Thyroid gland (tissue), 4 donors: ENCODE results near the gene PLXDC2.

ENCODE experiments used
- POLR2A ChIP-seq, 2 donors: fragments of 450-650 bp; IDR thresholded peaks; one replicate each; pipeline ENCODE4 v1.6.1; 2017; ENCODE audit warnings: antibody characterized with exemption in 2 of 2, mild to moderate bottlenecking in 2 of 2, moderate library complexity in 1 of 2
- TF ChIP-seq, protein P1 (sequence below), 6 experiments: fragments of 200-600 bp in 3 of 6; fragments of 450-650 bp in 3 of 6; sonication (generic) in 3 of 6; IDR thresholded peaks; one replicate each; pipeline ENCODE4 v1.5.1; 2016 to 2019; ENCODE audit warnings: antibody characterized with exemption in 6 of 6, mild to moderate bottlenecking in 2 of 6, inconsistent platforms in 1 of 6, moderate library complexity in 1 of 6

DNA sequence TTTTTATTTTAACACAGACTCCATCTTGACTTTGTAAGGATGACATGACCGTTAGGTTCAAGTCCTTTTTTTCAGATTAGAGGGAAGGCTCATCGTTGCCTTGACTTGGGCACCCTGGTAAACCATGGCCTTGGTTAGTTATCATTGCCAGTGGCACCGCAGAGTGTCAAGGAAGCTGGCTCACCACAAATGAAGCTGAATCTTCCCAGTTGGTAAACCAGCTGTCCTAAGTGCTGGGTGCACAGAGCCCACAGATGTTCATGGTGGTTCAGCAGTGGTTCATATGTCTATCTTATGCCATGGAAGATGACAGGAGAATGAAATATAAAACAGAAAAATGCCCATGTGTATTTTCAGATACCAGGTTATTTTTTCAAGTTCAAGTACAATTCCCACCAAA lies 273.6 kb downstream of the PLXDC2 start:
- TF ChIP-seq, protein P1, sequence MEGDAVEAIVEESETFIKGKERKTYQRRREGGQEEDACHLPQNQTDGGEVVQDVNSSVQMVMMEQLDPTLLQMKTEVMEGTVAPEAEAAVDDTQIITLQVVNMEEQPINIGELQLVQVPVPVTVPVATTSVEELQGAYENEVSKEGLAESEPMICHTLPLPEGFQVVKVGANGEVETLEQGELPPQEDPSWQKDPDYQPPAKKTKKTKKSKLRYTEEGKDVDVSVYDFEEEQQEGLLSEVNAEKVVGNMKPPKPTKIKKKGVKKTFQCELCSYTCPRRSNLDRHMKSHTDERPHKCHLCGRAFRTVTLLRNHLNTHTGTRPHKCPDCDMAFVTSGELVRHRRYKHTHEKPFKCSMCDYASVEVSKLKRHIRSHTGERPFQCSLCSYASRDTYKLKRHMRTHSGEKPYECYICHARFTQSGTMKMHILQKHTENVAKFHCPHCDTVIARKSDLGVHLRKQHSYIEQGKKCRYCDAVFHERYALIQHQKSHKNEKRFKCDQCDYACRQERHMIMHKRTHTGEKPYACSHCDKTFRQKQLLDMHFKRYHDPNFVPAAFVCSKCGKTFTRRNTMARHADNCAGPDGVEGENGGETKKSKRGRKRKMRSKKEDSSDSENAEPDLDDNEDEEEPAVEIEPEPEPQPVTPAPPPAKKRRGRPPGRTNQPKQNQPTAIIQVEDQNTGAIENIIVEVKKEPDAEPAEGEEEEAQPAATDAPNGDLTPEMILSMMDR (IDR thresholded peaks at IDR 0.05): no peak
- no peak for TF ChIP-seq POLR2A (IDR thresholded peaks at IDR 0.05)
